Fibroblast of mammary gland (primary cell): ENCODE results near the gene PRDM8.

Experiments used
- DNase-seq: peaks from one replicate; pipeline ENCODE4 v3.0.0-alpha.2; 2010; ENCODE audit warnings: low read depth
- H3K4me3 ChIP-seq: 2 replicates; pipeline ENCODE4 v1.5.1; 2011; ENCODE audit warnings: low read depth, mild to moderate bottlenecking, low read length, moderate library complexity; ENCODE audit not compliant: control insufficient read depth
- CTCF ChIP-seq: conservative IDR thresholded peaks from 2 replicates; pipeline ENCODE4 v1.5.1; 2011; ENCODE audit warnings: low read depth, low read length, inconsistent platforms; ENCODE audit not compliant: control insufficient read depth, insufficient read depth

Gene PRDM8

GRCh38 chr4:80199947-80200346 is 2.6 kb downstream of the PRDM8 start:
- no peak for DNase-seq
- no peak for TF ChIP-seq CTCF
- H3K4me3 ChIP-seq = no peak overlapping the region

- DNase-seq = peak; percentile 55
- no peak for TF ChIP-seq CTCF
- H3K4me3 ChIP-seq = peak overlapping the region; percentile 26
These were observed 4.2 kb downstream of the PRDM8 start for GRCh38 chr4:80201252-80202151.

- TF ChIP-seq CTCF = no peak
- peak; percentile 60 for DNase-seq
- H3K4me3 ChIP-seq = peak overlapping the region; percentile 52
These were observed 4.9 kb downstream of the PRDM8 start for GRCh38 chr4:80202190-80202711.

GRCh38 chr4:80202741-80203553 is 5.6 kb downstream of the PRDM8 start:
- no peak for TF ChIP-seq CTCF
- DNase-seq = no peak
- peak overlapping the region; percentile 35 for H3K4me3 ChIP-seq

GRCh38 chr4:80204433-80205011 is 7.2 kb downstream of the PRDM8 start:
- no peak for DNase-seq
- no peak for TF ChIP-seq CTCF
- H3K4me3 ChIP-seq = no peak overlapping the region

- no peak overlapping the region for H3K4me3 ChIP-seq
- no peak for DNase-seq
- no peak for TF ChIP-seq CTCF
These were observed 8.8 kb downstream of the PRDM8 start for GRCh38 chr4:80206111-80206510.
